Stimulated activated naive CD8-positive, alpha-beta T cell treated with anti-CD3 and anti-CD28 coated beads, Interleukin-15, amount 100 ng/mL, for 72 hours (primary cell): Measurements from ENCODE around the gene FRAS1.
A peak's percentile ranks its signal among the peaks of the same experiment; 100 is the strongest.
"Not testable (repeated sequence)": the region's sequence is repeated elsewhere in the genome, so short reads cannot be mapped to it uniquely, and the experiment has no call there.

Experiments used
- ATAC-seq: fragments of 150-1000 bp; cut with Tn5 transposase; 2 replicates; pipeline ENCODE4 v1.10.0; 2021; ENCODE audit warnings: mild to moderate bottlenecking, moderate library complexity
- DNase-seq, 2 donors: peaks; one replicate each; pipeline ENCODE4 v3.0.0; 2021 to 2022
- H3K27ac Mint-ChIP-seq, 2 donors: one replicate each; pipeline ENCODE4 v1.8.0; 2022; ENCODE audit warnings: mild to moderate bottlenecking in 2 of 2, mixed read lengths in 2 of 2, moderate library complexity in 2 of 2
- H3K27me3 Mint-ChIP-seq: one replicate; pipeline ENCODE4 v1.8.0; 2022; ENCODE audit warnings: mixed read lengths
- H3K4me1 Mint-ChIP-seq: one replicate; pipeline ENCODE4 v1.8.0; 2022; ENCODE audit warnings: mild to moderate bottlenecking, mixed read lengths
- H3K4me3 Mint-ChIP-seq, 2 donors: one replicate each; pipeline ENCODE4 v1.8.0; 2022; ENCODE audit warnings: mild to moderate bottlenecking in 2 of 2, mixed read lengths in 2 of 2, moderate library complexity in 1 of 2
- H3K9me3 Mint-ChIP-seq, 2 donors: one replicate each; pipeline ENCODE4 v1.8.0; 2022; ENCODE audit warnings: mixed read lengths in 2 of 2

FRAS1 gene

GRCh38 chr4:78162821-78163220 is 105.7 kb downstream of the FRAS1 start:
- H3K9me3 Mint-ChIP-seq = no peaks in the 10 kb centered on the region
- H3K4me3 Mint-ChIP-seq = no peak overlapping the region
- H3K27ac Mint-ChIP-seq = no peak overlapping the region
- H3K27me3 Mint-ChIP-seq = peaks cover 14% of the 10 kb centered on the region
- no peak for ATAC-seq
- no peak for DNase-seq
- H3K4me1 Mint-ChIP-seq = peaks cover 6% of the 10 kb centered on the region

GRCh38 chr4:78165758-78166157 is 108.6 kb downstream of the FRAS1 start:
- H3K4me3 Mint-ChIP-seq = no peak overlapping the region
- no peak overlapping the region for H3K27ac Mint-ChIP-seq
- H3K4me1 Mint-ChIP-seq = peaks cover 6% of the 10 kb centered on the region
- peaks cover 14% of the 10 kb centered on the region for H3K27me3 Mint-ChIP-seq
- no peaks in the 10 kb centered on the region for H3K9me3 Mint-ChIP-seq
- no peak for DNase-seq
- ATAC-seq = no peak

GRCh38 chr4:78166622-78167021 is 109.5 kb downstream of the FRAS1 start:
- peaks cover 14% of the 10 kb centered on the region for H3K27me3 Mint-ChIP-seq
- ATAC-seq (no peak), DNase-seq (no peak)
- no peak overlapping the region for H3K27ac Mint-ChIP-seq
- H3K4me1 Mint-ChIP-seq = peaks cover 6% of the 10 kb centered on the region
- no peaks in the 10 kb centered on the region for H3K9me3 Mint-ChIP-seq
- H3K4me3 Mint-ChIP-seq = no peak overlapping the region

- DNase-seq = no peak
- peaks cover 6% of the 10 kb centered on the region for H3K4me1 Mint-ChIP-seq
- ATAC-seq = no peak
- no peak overlapping the region for H3K4me3 Mint-ChIP-seq
- H3K27me3 Mint-ChIP-seq = peaks cover 14% of the 10 kb centered on the region
- H3K9me3 Mint-ChIP-seq = no peaks in the 10 kb centered on the region
- no peak overlapping the region for H3K27ac Mint-ChIP-seq
Measured at GRCh38 chr4:78167510-78167909, 110.4 kb downstream of the FRAS1 start.

- Mint-ChIP-seq H3K27me3 (peaks cover 14% of the 10 kb centered on the region), H3K4me3 (no peak overlapping the region), H3K27ac (no peak overlapping the region), H3K9me3 (no peaks in the 10 kb centered on the region), H3K4me1 (peaks cover 6% of the 10 kb centered on the region)
- DNase-seq (no peak), ATAC-seq (no peak)
Measured at GRCh38 chr4:78168029-78168428, 110.9 kb downstream of the FRAS1 start.

GRCh38 chr4:78169728-78170127 is 112.6 kb downstream of the FRAS1 start:
- no peak for DNase-seq
- no peak overlapping the region for H3K27ac Mint-ChIP-seq
- ATAC-seq = no peak
- H3K4me1 Mint-ChIP-seq = peaks cover 6% of the 10 kb centered on the region
- no peaks in the 10 kb centered on the region for H3K9me3 Mint-ChIP-seq
- H3K4me3 Mint-ChIP-seq = no peak overlapping the region
- peaks cover 8% of the 10 kb centered on the region for H3K27me3 Mint-ChIP-seq

GRCh38 chr4:78171482-78171881 is 114.4 kb downstream of the FRAS1 start:
- ATAC-seq (peak; percentile 20), DNase-seq (no peak)
- Mint-ChIP-seq H3K4me3 (no peak overlapping the region), H3K27ac (no peak overlapping the region), H3K27me3 (peaks cover 15% of the 10 kb centered on the region), H3K9me3 (no peaks in the 10 kb centered on the region), H3K4me1 (peaks cover 5% of the 10 kb centered on the region)

- Mint-ChIP-seq H3K4me1 (no peaks in the 10 kb centered on the region), H3K27me3 (peaks cover 7% of the 10 kb centered on the region), H3K4me3 (no peak overlapping the region)
Measured at GRCh38 chr4:78174891-78175290, 117.8 kb downstream of the FRAS1 start.

GRCh38 chr4:78179196-78179595 is 122.1 kb downstream of the FRAS1 start:
- DNase-seq = no peak
- Mint-ChIP-seq H3K27ac (no peak overlapping the region), H3K27me3 (peaks cover 7% of the 10 kb centered on the region), H3K4me1 (no peaks in the 10 kb centered on the region), H3K9me3 (no peaks in the 10 kb centered on the region), H3K4me3 (no peak overlapping the region)
- ATAC-seq = no peak

More at GRCh38 chr4:78174891-78175290, 117.8 kb downstream of the FRAS1 start:
- ATAC-seq = no peak
- no peak for DNase-seq
- no peaks in the 10 kb centered on the region for H3K9me3 Mint-ChIP-seq
- no peak overlapping the region for H3K27ac Mint-ChIP-seq

GRCh38 chr4:78181681-78182234 is 124.6 kb downstream of the FRAS1 start:
- H3K4me1 Mint-ChIP-seq, H3K27me3 Mint-ChIP-seq, H3K4me3 Mint-ChIP-seq, H3K9me3 Mint-ChIP-seq, ATAC-seq, H3K27ac Mint-ChIP-seq, DNase-seq: not testable (repeated sequence)

GRCh38 chr4:78184584-78184983 is 127.5 kb downstream of the FRAS1 start:
- DNase-seq = no peak
- Mint-ChIP-seq H3K4me3 (no peak overlapping the region), H3K27me3 (no peaks in the 10 kb centered on the region), H3K27ac (no peak overlapping the region), H3K4me1 (no peaks in the 10 kb centered on the region), H3K9me3 (no peaks in the 10 kb centered on the region)
- no peak for ATAC-seq

GRCh38 chr4:78185117-78185516 is 128.0 kb downstream of the FRAS1 start:
- H3K27me3 Mint-ChIP-seq = no peaks in the 10 kb centered on the region
- no peak overlapping the region for H3K4me3 Mint-ChIP-seq
- no peak overlapping the region for H3K27ac Mint-ChIP-seq
- ATAC-seq = no peak
- DNase-seq = no peak
- no peaks in the 10 kb centered on the region for H3K4me1 Mint-ChIP-seq
- no peaks in the 10 kb centered on the region for H3K9me3 Mint-ChIP-seq

- ATAC-seq (no peak), DNase-seq (no peak)
- no peaks in the 10 kb centered on the region for H3K27me3 Mint-ChIP-seq
- H3K27ac Mint-ChIP-seq = no peak overlapping the region
- no peaks in the 10 kb centered on the region for H3K4me1 Mint-ChIP-seq
- no peak overlapping the region for H3K4me3 Mint-ChIP-seq
- no peaks in the 10 kb centered on the region for H3K9me3 Mint-ChIP-seq
Measured at GRCh38 chr4:78186597-78187543, 129.7 kb downstream of the FRAS1 start.

- Mint-ChIP-seq H3K27ac (no peak overlapping the region), H3K27me3 (no peaks in the 10 kb centered on the region), H3K4me1 (no peaks in the 10 kb centered on the region), H3K4me3 (no peak overlapping the region), H3K9me3 (peaks cover 9 to 17% of the 10 kb centered on the region in 2 donors)
- DNase-seq = no peak
- ATAC-seq = no peak
Measured at GRCh38 chr4:78190068-78190467, 132.9 kb downstream of the FRAS1 start.

- Mint-ChIP-seq H3K27me3 (no peaks in the 10 kb centered on the region), H3K27ac (no peak overlapping the region), H3K4me3 (no peak overlapping the region), H3K9me3 (peaks cover 9 to 17% of the 10 kb centered on the region in 2 donors), H3K4me1 (no peaks in the 10 kb centered on the region)
- no peak for ATAC-seq
- DNase-seq = no peak
Measured at GRCh38 chr4:78190595-78190994, 133.5 kb downstream of the FRAS1 start.

- Mint-ChIP-seq H3K4me1 (no peaks in the 10 kb centered on the region), H3K4me3 (no peak overlapping the region), H3K9me3 (peaks cover 5 to 11% of the 10 kb centered on the region in 2 donors), H3K27ac (no peak overlapping the region), H3K27me3 (no peaks in the 10 kb centered on the region)
- DNase-seq = no peak
- no peak for ATAC-seq
Measured at GRCh38 chr4:78197947-78198346, 140.8 kb downstream of the FRAS1 start.
